GM21786 (cell line): ENCODE data around the gene UBR1.
"Not testable (repeated sequence)": the region's sequence is repeated elsewhere in the genome, so short reads cannot be mapped to it uniquely, and the experiment has no call there.

ENCODE experiments used
- ATAC-seq: cut with Tn5 transposase; IDR thresholded peaks from one replicate; pipeline ENCODE4 v1.9.1; 2021; ENCODE audit not compliant: unreplicated experiment

UBR1 gene

DNA sequence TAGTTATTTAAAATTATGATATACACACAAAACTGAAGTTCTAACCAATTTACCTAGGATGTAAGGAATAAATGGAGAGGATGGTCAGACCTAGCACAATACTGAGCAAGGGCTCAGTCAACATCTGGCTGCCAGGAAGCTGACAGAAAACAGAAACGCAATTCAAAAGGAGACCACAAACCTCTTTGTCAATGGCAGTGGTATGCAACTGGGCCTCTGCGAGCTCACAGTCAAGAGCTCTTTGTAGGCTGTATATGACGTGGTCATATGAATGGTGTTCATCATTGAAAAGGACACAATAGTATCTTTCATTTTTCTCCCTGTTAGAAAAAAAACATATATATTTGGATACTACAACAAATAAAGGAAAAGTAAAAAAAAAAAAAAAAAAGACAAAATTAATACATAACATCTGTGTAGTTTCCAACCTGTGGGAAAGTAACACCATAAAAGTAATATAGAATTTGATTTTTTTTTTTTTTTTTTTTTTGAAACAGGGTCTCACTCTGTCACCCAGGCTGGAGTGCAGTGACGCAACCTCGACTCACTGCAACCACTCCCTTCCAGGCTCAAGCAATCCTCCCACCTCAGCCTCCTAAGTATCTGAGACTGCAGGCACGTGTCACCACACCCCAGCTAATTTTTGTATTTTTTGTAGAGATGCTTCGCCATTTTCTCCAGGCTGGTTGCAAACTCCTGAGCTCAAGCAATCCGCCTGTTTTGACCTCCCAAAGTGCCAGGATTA is 37.9 kb downstream of the UBR1 start:
- ATAC-seq, result no peak

DNA sequence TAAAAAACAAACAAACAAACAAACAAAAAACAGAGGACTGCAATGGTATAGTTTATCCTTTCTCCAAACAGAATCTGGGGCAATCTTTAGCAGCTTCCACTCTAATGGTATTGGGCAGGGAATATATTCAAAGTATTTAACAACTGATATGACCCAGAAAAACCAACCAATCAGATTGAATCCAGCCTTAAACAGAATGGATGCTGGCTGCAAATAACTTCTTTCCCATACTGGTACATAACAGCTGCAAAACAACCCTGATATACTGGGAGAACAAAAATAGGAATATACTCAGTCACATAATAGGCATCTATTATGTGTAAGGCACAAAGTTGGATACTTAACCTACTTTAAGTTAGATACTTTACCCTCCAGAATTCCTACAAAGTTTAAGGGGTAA is 49.1 kb downstream of the UBR1 start:
- ATAC-seq, result no peak

DNA sequence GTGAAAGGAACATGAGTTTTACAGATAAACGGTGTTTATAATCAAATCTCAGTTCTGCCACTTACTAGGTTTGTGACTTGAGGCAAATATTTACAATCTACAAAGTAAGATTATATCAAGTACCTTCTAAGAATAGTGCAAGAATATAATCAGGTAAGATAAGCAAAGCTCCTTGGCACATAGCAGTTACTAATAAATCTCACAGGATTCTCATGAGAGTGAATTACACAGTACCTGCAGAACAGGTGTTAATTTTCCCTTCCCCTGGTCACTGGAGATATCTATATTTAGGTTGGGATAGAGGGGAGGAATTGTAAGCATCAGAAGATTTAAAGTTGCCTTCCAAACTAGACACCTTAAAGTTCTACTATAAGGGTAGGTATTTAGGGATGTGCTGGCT is 53.0 kb downstream of the UBR1 start:
- ATAC-seq, result no peak

DNA sequence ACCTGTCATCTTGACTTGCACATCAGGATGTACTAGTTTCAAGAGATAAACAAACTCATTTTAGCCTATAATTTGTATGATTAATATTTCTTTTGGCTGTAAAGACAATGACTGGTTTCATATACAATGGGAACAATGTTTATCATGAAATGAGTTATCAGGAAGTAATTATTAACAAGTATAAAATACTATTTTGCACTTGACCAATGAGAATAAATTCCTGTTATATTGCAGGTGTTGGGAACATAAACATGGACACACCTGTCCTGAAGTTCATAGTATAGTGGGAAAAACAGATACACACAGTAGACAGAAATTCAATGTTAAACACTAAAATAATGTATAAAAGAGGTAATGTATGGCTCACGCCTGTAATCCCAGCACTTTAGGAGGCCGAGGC is 56.9 kb downstream of the UBR1 start:
- no peak for ATAC-seq

DNA sequence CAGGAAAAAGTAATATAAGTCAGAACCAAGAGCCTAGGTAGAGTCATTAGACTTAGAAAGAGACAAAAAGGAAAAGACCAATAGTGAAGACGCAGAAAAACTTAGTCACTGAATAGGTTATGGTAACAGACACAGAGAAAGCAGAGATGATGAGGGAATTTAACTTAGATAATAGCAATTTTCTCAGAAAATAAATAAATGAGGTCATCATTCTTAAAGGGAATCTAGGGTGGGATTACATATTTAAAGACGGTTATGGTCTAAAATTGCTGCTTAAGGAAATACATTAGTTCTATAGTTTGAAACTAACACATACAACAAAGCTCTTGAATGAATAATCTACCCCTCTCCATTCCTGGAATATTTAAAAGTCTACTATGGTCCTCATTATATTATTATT is 59.4 kb downstream of the UBR1 start:
- ATAC-seq, result no peak

DNA sequence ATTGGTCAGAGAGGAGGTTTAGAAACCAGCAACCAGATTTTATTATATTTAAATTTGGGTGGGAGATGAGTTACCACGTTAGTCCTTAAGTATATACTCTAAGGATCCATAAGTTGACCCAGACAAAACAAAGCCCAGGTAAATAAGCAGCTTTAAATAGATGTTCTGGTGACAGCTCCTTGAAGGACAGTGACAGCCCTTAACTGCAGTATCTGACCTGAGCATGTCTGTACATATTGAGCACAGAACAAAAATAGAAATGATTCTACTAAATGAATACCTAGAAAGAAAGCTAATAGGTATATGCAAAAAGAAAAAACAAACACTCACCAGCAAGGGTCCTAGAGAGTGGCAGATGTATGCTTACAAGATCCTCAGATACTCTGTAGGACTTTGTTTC is 63.0 kb downstream of the UBR1 start:
- no peak for ATAC-seq

DNA sequence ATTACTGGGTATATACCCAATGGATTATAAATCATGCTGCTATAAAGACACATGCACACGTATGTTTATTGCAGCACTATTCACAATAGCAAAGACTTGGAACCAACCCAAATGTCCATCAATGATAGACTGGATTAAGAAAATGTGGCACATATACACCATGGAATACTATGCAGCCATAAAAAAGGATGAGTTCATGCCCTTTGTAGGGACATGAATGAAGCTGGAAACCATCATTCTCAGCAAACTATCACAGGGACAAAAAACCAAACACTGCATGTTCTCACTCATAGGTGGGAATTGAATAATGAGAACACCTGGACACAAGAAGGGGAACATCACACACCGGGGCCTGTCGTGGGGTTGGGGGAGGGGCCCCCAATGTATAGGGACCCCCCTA is 64.8 kb downstream of the UBR1 start:
- not testable (repeated sequence) for ATAC-seq

DNA sequence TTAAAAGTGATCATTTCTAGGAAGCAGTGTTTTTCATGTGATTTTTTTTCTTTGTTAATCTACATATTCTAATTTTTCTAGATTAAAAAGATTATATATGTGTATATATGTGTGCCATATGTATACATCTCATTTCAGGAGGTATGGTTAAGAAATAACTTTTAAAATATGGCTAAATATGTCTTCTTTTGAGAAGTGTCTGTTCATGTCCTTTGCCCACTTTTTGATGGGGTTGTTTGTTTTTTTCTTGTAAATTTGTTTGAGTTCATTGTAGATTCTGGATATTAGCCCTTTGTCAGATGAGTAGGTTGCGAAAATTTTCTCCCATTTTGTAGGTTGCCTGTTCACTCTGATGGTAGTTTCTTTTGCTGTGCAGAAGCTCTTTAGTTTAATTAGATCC is 70.6 kb downstream of the UBR1 start:
- not testable (repeated sequence) for ATAC-seq

DNA sequence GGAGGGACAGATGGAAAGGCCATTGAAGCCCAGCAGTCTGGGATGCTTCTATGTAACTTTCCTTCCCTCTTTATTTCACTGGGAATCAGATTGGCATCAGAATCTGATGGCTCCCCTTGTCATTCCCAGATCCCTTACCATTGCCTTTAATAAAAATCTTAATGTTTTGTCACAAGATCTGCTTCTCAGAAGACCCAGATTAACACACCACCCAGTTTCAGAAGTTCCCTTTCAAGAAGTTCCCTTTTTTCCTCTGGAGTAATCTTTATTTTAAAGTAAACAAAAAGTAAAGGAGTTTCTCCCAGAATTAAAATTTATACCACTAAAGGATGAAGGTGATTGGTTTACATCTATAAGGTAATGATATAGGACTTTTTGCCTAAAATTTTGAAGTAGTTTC is 76.4 kb downstream of the UBR1 start:
- ATAC-seq, result no peak

DNA sequence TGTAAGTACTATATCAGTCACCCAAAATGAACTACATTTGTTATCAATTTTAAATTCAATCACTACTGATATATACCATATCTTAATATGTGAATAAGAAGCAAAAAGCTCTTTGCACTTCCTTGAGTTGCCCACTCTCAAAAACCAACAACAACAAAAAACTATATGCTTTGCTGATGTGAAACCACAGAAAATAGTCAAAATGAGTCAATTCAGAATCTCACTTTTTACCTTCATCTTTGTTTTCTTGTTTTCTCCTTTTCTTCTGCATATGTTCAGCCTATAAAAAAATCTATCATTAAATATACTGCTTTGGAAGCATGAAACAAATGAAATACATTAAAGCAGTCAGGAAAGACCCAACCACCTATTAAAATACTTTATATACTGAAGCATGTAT is 80.7 kb downstream of the UBR1 start:
- no peak for ATAC-seq

DNA sequence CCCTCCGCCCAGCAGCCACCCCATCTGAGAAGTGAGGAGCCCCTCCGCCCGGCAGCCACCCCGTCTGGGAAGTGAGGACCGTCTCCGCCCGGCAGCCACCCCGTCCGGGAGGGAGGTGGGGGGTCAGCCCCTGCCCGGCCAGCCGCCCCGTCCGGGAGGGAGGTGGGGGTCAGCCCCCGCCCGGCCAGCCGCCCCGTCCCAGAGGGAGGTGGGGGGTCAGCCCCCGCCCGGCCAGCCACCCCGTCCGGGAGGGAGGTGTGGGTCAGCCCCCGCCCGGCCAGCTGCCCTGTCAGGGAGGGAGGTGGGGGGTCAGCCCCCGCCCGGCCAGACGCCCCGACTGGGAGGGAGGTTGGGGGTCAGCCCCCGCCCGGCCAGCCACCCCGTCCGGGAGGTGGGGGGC is 91.2 kb downstream of the UBR1 start:
- ATAC-seq, result not testable (repeated sequence)

DNA sequence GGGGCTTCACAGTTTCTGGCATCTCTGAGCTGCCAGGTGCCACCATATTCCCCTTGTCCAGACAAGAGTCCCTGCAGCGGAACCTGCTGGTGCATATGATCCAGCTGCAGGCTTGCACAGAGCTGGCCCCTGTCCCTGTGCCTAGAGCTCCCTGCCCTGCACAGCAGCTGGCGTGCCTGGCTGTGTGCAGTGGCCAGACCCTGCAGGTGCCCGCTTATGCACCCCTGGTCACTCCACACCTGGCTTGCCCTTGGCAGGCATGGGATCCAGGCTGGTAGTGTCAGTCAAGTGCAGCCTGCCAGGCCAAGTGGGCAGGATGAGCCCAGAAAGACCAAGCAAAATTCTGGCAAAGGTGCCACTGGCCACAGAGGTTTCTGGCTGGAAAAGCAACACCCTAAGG is 96.6 kb downstream of the UBR1 start:
- no peak for ATAC-seq

DNA sequence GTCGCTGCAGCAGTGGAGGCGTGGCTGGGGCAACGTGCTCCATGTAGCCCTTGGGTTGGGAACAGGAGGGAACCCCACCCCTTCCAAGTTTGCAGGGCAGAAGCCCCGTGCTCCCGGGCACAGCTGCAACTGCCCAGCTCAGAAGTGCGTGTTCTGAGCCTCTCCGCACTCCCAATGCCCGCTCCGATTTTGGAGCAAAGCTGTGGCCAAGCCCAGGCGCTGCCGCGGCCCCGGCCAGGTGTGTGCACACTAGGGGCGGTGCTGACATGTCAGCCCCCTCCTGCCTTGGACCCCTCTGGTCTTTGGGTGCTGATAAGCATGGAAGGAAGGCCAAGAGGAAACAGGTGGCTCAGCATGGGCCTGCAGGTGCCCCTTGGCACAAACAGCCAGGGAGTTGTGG is 97.7 kb downstream of the UBR1 start:
- no peak for ATAC-seq

DNA sequence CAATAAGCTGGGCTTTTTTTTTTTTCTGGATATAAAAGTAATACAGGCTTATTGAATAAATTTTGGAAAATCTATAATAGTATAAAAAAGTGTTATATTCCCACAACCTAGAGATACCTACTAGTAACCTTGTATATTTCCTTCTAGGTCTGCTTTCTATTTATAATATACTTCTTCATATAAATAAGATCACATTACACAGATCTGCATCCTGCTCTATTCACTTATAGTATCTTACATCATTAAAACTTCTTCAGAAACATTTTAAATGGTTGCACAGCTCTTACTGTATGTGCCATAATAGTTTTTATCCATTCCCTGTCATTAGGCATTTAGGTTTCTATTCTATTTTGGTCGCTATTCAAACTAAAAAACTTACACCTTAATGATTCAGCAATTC is 98.3 kb downstream of the UBR1 start:
- no peak for ATAC-seq

DNA sequence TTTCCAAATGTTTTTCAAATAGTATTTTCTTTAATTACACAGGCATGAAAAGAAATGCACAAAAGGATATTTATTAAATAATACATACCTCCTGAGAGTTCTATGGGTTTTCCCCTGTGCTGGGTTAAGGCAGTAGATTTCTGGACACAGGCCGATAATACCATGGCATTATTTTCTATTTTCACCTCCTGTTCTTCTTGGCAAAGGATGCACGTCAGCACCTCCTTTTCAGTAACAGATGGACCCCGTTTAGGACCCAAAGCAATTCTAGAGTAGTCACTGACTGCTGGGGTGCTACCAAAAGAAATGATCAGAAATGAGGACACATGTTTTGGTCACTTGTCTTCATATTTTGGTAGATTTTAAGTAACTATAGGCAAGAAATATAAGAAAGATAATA is 98.8 kb downstream of the UBR1 start:
- ATAC-seq, result no peak

DNA sequence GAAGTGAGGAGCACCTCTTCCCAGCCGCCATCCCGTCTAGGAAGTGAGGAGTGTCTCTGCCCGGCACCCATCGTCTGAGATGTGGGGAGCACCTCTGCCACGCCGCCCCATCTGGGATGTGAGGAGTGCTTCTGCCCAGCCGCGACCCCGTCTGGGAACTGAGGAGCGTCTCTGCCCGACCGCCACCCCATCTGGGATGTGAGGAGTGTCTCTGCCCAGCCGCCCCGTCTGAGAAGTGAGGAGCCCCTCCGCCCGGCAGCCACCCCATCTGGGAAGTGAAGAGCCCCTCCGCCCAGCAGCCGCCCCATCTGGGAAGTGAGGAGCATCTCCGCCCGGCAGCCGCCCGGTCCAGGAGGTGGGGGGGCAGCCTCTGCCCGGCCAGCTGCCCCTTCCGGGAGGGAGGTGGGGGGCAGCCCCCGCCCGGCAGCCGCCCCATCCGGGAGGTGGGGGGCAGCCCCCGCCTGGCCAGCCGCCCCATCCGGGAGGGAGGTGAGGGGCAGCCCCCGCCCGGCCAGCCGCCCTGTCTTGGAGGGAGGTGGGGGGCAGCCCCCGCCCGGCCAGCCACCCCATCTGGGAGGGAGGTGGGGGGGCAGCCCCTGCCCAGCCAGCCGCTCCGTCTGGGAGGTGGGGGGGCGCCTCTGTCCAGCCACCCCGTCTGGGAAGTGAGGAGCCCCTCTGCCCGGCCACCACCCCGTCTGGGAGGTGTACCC is 100.8 kb downstream of the UBR1 start:
- ATAC-seq, result not testable (repeated sequence)

DNA sequence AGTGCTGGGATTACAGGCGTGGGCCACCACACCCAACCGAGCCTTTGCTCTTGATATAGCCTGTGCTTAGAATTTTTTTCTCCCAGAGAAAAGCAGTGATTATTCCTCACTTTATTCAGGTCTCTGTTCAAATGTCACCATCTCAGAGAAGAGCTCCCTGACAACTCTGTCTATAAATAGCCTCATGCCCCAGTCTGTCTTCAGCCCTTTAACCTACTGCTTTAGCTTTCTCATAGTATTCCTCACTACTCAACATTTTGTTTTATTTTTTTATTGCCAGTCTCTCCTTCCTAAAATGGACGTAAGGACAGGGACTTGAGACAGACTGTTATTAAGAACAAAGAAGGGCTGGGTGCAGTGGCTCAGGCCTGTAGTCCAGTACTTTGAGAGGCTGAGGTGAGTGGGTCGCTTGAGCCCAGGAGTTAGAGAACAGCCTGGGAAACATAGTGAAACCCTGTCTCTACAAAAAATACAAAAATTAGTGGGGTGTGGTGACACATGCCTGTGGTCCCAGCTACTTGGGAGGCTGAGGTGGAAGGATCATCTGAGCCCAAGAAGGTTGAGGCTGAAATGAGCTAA is 106.5 kb downstream of the UBR1 start:
- no peak for ATAC-seq

DNA sequence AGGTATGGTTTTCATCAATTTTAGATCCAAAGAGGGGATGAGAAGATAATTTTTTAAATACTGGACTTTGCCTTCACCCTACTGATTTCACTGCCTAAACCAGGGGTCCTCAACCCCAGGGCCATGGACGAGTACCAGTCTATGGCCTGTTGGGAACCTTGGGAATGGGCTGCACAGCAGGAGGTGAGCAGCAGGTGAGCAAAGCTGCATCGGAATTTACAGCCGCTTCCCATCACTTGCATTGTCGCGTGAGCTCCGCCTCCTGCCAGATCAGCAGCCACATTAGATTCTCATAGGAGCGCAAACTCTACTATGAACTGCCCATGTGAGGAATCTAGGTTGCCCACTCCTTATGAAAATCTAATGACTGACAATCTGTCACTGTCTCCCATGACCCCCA is 109.0 kb downstream of the UBR1 start:
- no peak for ATAC-seq

DNA sequence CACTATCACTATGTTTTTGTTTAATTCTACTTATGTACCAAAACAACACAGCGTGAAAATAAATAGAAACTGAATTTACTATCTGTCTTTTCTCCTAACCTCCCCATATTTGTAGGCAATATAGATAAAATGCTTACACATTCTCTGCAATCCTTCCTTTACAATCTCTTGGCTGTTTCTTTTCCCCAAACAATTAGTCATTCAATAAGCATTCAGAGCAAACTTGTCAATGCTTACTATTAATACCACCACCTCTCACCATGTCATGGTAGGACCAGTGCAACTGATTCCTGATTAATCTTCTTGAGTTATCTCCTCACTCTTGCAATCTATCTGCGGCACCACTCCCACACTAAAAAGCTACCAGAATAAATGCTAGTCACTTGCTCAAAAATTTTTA is 111.3 kb downstream of the UBR1 start:
- ATAC-seq, result no peak

DNA sequence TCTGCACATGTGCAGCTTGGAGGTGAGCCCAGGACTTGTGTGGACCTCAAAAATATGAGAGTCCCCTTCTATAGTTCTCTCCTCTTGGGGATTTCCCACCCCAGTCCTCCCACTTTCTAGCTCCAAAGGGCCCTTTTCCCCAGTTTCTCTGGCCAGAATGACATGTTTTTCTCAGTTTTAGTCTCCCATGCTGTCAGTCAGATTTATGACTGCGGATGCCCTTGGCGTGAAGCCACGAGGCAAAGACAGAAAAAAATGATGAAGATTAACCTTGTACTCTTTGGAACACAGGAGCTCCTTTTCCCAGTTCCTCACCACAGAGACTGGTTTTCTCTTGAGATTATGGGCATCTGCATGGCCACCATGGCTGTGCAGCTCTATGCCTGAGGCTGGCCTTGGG is 113.2 kb downstream of the UBR1 start:
- no peak for ATAC-seq

DNA sequence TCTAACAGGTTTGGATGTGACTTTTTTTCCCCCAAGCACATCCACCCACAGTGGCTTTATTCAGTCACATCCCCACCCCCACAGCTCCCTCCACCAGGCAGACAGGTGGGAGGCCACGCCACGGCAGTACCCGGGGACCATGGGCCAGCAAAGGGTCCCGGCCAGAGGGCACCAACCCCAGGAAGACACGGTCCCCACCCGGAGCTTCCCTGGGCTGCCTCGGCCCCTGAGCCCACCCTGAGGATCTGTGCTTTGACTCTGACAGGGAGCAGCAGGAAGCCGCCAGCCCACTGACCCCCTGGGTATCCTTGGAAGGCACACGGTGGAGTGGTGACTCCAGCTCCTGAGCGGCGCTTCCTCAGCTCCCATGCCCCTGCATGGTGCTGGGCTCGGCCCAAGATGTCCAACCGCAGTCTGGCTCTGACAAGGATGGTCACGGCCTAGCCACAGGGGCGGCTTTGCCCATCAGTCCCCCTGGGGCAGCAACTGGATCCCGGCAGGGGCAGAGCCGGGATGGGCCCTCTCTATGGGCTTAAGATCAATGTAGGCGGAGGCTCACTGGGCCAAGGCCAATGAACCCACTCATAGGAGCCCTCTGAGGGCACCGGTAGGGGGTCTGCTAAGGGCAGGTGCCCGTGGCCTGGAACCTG is 119.0 kb downstream of the UBR1 start:
- no peak for ATAC-seq

DNA sequence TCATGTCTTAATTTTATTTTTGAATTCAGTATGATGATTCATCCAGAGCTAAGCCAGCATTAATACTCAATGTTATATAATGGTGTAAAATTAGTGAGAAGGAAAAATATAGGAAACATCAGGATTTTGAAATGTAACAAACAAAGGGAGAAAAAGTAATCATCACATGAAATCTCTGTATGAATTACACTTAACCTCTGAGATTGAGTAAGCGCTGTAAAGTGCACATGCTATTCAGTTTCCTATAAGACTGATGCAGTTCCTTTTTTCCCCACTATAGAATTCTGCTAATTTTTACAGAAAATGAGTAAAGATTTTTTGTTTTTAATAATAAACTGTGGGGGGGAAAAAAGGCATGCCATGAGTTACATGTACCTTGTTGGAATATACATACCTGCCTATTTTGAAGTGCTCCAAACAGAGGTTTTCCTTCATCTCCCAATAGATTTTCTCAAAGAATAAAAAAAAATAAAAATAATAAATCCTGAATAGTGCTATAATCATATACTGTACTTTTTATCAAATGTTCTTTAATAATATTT is 121.3 kb downstream of the UBR1 start:
- ATAC-seq, result no peak
